HG03139 (cell line): ENCODE measurements around the gene ZNF30.
"Not testable (repeated sequence)": the region's sequence is repeated elsewhere in the genome, so short reads cannot be mapped to it uniquely, and the experiment has no call there.

Experiments used
- ATAC-seq: cut with Tn5 transposase; IDR thresholded peaks from one replicate; pipeline ENCODE4 v1.9.1; 2021; ENCODE audit not compliant: unreplicated experiment

ZNF30 gene

DNA sequence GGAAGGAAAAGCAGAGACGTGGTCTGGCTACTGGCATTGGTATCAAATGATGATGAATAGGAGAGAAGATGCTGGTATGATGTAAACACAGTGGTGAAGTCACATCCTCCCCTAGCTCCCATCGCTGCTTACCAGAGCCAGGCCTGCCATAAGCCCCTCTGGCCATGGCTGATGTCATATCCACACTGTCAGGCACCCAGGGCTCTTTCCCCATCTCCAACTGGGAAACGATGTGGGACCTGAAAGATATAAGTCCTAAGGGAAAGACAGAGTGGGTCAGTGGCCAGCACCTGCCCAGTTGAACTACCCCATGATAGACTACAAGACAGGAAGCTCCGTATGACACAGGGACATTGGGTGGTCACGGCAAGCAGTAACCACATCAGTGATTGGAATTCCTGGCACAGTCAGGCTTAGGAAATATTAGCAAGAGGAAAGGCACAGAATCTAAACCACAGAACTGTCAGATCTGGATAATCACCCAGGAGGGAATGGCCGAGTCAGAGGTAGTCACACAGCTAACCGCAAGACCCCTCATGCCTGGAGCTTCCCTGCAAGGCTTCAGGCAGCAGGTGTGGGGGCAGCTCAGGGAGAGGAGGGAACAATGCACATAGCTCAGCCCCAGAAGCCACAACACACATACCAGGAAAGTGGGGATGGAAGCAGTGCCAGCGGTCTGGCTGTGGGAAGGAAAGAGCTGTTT, 33.6 kb downstream of the ZNF30 start:
- no peak for ATAC-seq

DNA sequence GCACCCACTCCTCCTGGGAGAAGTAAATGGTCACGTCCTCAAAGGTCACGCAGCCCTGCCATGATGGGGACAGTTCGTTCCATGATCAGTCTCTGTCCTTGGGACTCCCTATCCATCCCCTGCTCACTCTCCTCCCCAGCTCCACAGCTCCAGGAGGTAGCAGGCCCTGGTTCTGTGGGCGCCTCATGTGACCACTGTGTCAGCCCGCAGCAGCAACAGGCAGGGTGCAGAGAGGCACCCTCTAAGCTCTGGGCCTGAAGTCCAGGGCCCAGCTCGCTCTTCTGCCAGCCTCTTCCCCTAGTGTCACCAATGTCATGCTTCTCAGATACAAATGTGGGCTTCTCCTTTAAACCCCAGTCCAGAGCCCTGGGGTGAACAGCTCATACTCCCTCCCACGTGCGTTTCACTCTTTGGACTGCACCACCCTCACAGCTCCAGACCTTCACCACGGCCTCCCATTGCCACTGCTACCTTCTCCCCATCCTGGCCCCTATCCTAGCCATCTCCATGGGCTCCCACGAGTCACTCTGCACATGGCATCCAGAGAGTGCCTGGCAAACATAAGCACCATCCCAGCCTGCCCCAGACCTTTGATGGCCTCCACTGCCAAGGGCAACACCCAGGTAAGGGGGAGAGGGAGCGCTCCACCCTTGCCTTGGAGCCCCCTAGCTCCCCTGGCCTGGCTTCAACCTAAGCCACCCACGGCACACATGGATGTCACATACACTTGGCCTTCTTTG, 34.4 kb downstream of the ZNF30 start:
- ATAC-seq = no peak

DNA sequence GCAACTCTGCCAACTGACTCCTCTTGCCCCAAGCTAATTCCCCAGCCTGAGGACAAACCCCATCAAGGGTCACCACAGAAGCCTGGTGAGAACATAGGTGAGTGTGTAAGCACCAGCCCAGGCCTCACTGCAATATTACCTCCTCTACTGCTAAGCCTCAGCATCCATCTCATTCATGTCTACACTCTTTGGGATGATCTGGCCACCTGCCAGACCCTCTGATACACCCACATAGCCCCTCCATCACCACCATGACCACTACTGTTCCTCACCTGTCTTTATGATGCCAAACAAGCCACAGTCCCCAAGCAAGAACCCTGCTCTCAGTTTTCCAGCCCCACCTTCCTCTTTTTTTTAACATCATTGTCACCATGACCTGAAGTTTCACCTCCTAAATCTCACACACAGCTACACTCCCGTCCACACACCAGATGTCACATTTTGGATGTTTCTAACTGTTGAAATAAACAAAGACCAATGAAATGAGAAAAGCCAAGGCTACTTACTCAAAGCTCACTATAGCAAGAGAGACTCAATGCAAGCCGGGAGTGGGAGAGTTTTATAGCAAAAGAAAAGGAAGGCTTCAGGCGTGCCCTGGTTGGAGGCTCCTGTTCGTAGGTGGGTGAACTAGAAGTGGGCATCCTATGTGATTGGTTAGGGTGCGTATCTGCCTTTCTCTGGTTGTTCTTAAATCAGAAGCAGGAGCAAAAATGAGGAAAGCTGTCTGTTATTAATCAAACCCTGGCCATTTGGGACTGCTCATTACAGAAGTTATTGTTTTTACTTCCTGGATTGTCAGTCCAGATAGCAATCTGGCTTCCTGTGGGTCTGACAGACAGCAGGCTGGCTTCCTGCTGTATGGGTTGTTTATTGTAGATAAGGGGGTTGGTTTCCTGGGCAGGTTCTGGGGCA, 35.3 kb downstream of the ZNF30 start:
- no peak for ATAC-seq

DNA sequence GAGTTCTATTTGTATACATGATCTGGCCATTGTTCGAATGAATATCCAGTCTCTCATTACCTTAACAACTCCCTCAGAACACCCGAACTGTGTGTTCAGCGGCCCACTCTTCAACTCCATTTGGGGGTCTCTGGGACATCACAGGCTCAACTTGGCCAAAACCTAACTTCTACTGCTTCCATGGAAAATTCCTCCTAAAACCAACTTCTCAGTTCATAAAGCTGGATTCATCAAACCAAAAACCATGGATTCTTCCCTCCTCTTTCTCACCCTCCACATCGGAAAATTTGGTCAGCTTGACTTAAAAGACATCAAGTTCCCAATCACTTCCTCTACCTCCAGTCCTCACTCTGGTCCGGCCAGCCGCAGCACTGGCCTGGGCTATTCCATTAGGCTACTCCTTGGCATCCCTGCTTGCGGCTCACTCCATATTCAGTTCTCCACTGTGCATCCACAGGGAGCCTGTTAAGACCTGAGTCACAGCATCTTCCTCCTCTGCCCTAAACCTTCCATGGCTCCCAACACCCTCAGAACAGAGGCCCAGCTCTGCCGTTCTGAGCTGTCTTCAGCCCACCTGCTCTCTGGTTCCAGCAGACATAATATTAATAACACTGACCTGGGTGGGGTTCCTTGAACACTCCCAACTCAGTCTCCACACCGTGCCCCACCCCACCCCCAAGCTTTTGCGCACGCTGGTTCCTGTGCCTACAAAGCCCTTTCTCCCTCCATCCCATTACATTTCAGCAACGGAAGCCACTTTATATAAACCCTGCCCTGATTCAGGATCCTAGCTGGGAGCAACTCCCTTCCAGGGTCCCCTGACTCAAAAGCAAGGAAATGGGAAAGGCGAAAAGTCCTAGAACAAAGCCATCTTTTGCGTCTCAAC, 36.2 kb downstream of the ZNF30 start:
- no peak for ATAC-seq

GRCh38 chr19:34963573-34964406, 37.1 kb downstream of the ZNF30 start, which contains the start of gene ZNF792:
Gene ZNF792, minus strand, starts transcription at chr19:34964229. Its CDS starts 567 bp downstream, at chr19:34963662.
- no peak for ATAC-seq

DNA sequence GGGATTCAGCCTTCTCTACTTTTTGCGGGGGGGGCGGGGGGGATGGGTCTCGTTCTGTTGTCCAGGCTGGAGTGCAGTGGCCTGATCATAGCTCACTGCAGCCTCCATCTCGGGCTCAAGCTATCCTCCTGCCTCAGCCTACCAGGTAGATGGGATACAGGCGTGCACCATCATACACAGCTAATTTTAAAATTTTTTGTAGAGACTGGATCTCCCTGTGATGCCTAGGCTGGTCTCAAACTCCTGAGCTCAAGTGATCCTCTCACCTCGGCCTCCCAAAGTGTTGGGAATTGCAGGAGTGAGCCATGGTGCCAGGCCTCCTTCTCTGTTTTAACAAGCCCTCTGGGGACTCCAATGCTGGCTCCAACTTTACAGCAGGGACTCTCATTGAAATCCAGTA, 37.9 kb downstream of the ZNF30 start:
- no peak for ATAC-seq

DNA sequence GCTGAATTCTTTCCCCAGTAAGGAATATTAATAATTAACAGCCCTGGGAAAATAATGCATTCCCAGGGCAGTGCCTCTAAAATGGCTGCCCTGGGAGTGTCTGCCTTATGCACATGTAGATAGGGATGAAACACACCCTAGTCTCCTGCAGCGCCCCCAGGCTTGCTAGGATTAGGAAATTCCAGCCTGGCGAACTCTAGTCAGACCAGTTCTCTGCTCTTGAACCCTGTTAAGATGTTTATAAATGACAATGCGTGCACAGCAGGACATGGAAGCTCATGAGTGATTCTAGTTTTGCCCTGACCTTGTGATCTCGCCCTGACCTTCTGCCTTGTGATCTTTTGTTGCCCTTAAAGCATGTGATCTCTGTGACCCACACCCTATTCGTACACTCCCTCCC, 38.8 kb downstream of the ZNF30 start:
- ATAC-seq = not testable (repeated sequence)

GRCh38 chr19:34967551-34967950, 40.8 kb downstream of the ZNF30 start:
- ATAC-seq = no peak

GRCh38 chr19:34969721-34970120, 43.0 kb downstream of the ZNF30 start:
- no peak for ATAC-seq

GRCh38 chr19:34970185-34970780, 43.6 kb downstream of the ZNF30 start:
- ATAC-seq = not testable (repeated sequence)

GRCh38 chr19:34972163-34972705, 45.5 kb downstream of the ZNF30 start:
- ATAC-seq = no peak

DNA sequence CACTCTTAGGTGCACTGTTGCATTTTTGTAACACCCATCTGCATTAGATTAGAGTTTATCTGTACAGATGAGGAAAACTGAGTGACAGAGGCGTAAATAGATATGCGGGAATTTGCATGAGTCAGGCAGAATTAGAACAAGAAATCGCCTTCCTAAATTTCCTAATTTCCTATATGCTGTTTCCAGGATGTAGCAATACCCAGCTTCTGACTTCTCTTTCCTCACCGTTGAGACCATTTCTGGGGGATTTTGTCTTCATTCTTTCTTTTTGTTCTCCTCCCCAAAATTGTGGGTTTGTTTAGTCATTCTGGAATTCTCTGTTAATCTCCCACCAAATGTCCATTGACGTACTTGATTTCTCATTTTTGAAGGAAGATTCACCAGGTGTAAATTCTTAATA, 47.9 kb downstream of the ZNF30 start:
- no peak for ATAC-seq

- no peak for ATAC-seq
These were observed 48.4 kb downstream of the ZNF30 start for GRCh38 chr19:34975056-34975455.

DNA sequence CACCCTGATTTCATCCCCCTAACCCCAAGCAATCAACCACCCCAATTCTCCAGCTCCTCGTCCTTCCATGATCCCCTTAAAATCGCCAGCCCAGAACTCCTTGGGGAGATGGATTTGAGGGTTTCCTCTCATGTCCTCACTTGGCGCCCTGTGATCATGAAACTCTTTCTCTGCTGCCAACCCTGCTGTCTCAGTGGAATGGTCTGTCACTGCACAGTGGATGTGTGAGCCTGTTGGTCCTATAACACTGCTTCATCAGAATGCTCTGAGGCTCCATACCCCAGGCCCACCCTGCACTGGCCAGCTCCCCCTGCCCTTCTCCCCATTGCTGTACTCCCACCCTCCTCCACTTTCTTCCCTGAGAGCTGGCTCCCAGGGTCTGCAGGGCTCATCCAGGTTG, 49.9 kb downstream of the ZNF30 start:
- no peak for ATAC-seq

DNA sequence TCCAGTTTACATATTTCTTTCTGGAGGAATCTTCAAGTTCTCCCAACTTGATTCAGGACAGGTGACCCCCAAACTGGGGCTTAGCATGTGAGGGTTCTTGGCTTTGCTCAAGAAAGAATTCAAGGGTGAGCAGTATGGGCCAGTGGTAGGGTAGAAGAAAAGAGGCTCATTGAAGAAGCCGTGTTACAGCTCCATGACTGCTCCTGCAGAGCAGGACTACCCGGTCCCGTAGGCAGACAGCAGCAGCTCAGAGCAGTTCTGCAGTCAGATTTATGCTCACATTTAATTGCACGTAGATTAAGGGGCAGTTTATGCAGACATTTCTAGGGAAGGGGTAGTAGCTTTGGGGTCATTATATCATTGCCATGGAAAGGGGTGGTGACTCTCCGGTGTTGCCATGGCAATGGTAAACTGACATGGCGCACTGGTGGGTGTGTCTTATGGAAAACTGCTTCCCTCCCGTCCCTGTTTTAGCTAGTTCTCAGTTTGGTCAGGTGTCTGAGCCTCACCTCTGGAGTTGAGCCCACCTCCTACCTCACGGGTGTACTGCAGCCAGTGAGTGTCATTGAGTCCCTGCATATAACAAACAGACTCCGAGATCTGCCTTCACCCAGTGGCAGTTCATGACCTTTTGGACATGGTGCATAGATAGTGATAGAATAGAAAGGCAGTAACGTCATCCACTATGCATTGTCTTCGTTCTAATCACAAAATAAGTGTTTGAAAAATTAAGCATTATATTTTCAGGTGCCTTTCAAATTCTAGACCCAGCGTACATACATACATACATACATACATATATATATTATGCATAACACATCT, 53.3 kb downstream of the ZNF30 start:
- no peak for ATAC-seq

- ATAC-seq = no peak
These were observed 55.6 kb downstream of the ZNF30 start for GRCh38 chr19:34982275-34982674.

- no peak for ATAC-seq
These were observed 57.1 kb downstream of the ZNF30 start for GRCh38 chr19:34983786-34984185.

DNA sequence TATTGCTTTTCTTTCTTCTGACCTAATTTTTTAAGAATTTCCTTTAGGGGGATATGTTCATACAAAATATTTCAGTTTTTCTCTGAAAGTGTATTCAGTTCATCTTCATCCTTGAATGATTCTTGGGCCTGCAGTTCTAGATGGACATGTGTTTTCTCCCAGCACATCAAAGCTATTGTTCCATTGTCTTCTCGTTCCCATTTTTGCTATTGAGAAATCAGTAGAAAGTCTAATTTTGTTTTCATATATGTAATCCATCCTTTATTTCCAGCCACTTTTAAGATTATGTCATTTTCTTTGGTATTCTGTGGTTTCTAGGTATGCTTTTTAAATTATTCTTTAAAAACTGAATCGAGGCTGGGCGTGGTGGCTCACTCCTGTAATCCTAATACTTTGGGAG, 57.6 kb downstream of the ZNF30 start:
- ATAC-seq = no peak
